LNCaP clone FGC (cell line): ENCODE measurements around the gene AGPAT3.

Experiments used
- DNase-seq: peaks from one replicate; pipeline ENCODE4 v3.0.0-alpha.2; 2011; ENCODE audit warnings: low read depth
- H3K4me3 ChIP-seq: 2 replicates; pipeline ENCODE4 v1.5.1; 2011; ENCODE audit warnings: mild to moderate bottlenecking, low read depth, low read length, control low read depth
- CTCF ChIP-seq: IDR thresholded peaks from 2 replicates; pipeline ENCODE4 v1.5.1; 2012; ENCODE audit warnings: mild to moderate bottlenecking; ENCODE audit not compliant: control insufficient read depth, insufficient read depth; ENCODE audit errors: extremely low read depth

Gene AGPAT3

GRCh38 chr21:43855955-43856354 lies 9.1 kb upstream of the AGPAT3 start:
- no peak for TF ChIP-seq CTCF
- no peak overlapping the region for H3K4me3 ChIP-seq
- DNase-seq: no peak

- DNase-seq: no peak
- H3K4me3 ChIP-seq: no peak overlapping the region
- TF ChIP-seq CTCF: no peak
These were observed 6.0 kb upstream of the AGPAT3 start for GRCh38 chr21:43858806-43859648.

GRCh38 chr21:43859747-43860214 lies 5.2 kb upstream of the AGPAT3 start:
- H3K4me3 ChIP-seq: no peak overlapping the region
- peak; percentile 79 for DNase-seq
- TF ChIP-seq CTCF: no peak

- no peak overlapping the region for H3K4me3 ChIP-seq
- DNase-seq: no peak
- TF ChIP-seq CTCF: no peak
These were observed 3.3 kb upstream of the AGPAT3 start for GRCh38 chr21:43861706-43862105.

GRCh38 chr21:43864313-43864961 lies 586 bp upstream of the AGPAT3 start:
- no peak for TF ChIP-seq CTCF
- no peak for DNase-seq

GRCh38 chr21:43865540-43866259 lies 677 bp downstream of the AGPAT3 start:
- DNase-seq: no peak
- H3K4me3 ChIP-seq: peak overlapping the region; percentile 61
- no peak for TF ChIP-seq CTCF

More at GRCh38 chr21:43864313-43864961, 586 bp upstream of the AGPAT3 start:
- peak overlapping the region; percentile 60 for H3K4me3 ChIP-seq
